Activated CD4-positive, alpha-beta T cell treated with anti-CD3 and anti-CD28 coated beads, Interleukin-2, amount 50 U/mL, for 16 hours (primary cell): ENCODE results near the gene TBC1D8B.
"Not testable (repeated sequence)": the region's sequence is repeated elsewhere in the genome, so short reads cannot be mapped to it uniquely, and the experiment has no call there.

Source experiments
- DNase-seq: peaks from one replicate; pipeline ENCODE4 v3.0.0-alpha.2; 2020

The TBC1D8B gene

DNA sequence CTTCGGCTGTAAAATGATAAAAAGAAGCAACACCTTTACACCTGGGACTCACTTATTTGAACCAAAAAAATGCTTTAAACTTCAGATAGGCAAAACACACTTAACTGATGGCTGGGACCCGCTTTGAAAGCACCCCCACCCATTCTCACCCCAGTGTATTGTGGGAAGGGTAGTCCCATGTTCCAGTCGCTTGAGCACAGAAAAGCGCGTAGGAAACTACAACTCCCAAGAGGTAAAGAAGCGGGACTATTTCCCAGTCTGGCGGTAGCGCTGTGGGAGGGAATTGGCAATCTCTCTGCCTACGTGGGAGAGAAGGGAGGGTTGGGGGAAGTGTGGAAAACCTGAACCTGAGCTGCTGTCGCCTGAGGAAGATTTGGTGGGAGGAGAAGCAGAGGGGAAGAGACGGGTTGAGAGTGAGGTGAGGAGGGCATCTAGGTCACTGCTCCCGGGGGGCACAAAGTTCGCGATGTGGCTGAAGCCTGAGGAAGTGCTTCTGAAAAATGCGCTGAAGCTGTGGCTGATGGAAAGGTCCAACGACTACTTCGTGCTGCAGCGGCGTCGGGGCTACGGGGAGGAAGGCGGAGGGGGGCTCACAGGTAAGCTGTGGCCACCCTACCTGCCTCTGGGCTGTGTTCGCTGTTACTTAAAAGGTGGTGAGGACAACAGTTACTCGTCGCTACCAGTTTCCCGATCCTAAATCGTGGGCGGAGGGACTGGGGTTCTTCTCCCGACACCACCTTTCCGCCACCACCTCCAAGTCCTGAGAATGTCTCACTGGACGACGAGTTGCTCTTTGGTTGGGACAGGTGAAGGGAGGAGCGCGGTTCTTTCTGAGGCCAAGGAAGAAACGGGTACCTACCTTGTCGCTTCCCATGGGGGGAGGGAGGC lies at the start of gene TBC1D8B:
Gene TBC1D8B, plus strand, starts transcription at position 286 of the 888 bp plus-strand sequence. Its CDS starts 181 bp downstream, at position 467.
- DNase-seq, result peak; percentile 38

GRCh38 chrX:106769288-106769687 lies 33.2 kb upstream of the TBC1D8B start:
- DNase-seq, result not testable (repeated sequence)

- no peak for DNase-seq
Measured at GRCh38 chrX:106774981-106775380, 27.5 kb upstream of the TBC1D8B start.

- no peak for DNase-seq
Measured at GRCh38 chrX:106780264-106780663, 22.2 kb upstream of the TBC1D8B start.

- no peak for DNase-seq
Measured at GRCh38 chrX:106780664-106781377, 21.7 kb upstream of the TBC1D8B start.

GRCh38 chrX:106783716-106784115 lies 18.8 kb upstream of the TBC1D8B start:
- DNase-seq, result no peak

GRCh38 chrX:106791495-106791894 lies 11.0 kb upstream of the TBC1D8B start:
- DNase-seq, result no peak

GRCh38 chrX:106802063-106802387 lies 448 bp upstream of the TBC1D8B start:
- no peak for DNase-seq

DNA sequence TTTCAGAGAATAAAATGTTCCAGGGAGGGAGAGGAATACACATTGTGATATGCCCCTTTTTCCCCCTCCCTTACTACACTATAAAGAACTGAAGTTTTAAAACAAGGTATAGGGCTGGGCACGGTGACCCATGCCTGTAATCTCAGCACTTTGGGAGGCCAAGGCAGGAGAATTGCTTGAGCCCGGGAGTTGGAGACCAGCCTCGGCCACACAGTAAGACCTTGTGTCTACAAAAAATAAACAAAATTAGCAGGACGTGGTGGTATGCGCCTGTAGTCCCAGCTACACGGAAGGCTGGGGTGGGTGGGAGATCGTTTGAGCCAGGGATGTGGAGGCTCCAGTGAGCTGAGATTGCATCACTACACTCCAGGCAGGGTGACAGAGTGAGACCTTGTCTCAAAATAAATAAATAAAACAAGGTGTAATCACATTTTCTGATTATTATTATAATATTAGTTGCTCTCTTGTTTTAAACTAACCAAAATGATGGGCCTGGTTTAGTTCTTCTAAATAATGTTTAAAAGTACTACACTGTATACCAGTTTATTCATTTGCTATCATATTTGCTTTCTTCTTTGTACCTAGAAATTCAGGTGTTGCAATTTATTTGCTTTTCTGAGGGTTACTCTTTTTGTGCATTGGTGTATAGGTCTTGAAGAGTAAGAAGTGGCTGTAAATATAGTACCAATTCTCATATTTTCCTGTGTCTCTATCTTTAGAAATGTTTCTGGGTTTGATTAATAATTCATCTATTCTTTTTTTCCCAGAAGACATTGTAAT lies 8.8 kb downstream of the TBC1D8B start:
- DNase-seq, result no peak

GRCh38 chrX:106812930-106813329 lies 10.5 kb downstream of the TBC1D8B start:
- DNase-seq, result not testable (repeated sequence)

DNA sequence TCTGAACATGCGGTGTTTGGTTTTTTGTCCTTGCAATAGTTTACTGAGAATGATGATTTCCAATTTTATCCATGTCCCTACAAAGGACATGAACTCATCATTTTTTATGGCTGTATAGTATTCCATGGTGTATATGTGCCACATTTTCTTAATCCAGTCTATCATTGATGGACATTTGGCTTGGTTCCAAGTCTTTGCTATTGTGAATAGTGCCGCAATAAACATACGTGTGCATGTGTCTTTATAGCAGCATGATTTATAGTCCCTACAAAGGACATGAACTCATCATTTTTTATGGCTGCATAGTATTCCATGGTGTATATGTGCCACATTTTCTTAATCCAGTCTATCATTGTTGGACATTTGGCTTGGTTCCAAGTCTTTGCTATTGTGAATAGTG lies 11.6 kb downstream of the TBC1D8B start:
- not testable (repeated sequence) for DNase-seq

- DNase-seq, result peak; percentile 28
Measured at GRCh38 chrX:106862972-106863688, 60.7 kb downstream of the TBC1D8B start.

DNA sequence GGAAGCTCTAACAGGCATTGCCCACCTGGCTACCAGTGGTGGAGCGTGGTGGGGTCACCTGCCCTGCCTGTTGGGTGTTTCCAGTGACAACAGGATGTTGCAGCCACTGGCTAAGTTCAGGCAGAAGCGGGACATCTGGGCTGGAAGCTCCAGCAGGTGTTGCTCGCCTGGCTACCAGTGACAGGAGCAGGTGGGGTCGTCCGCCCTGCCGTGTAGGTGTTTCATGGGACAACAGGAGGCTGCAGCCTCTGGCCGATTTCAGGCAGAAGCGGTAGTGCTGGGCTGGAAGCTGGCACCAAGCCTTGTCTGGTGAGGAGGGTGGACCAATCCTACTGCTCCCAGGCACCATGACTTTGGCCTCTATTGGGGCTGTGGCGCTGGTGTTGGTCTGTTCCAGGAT lies 61.2 kb downstream of the TBC1D8B start:
- no peak for DNase-seq

GRCh38 chrX:106872796-106873195 lies 70.3 kb downstream of the TBC1D8B start:
- DNase-seq, result not testable (repeated sequence)

GRCh38 chrX:106874075-106874474 lies 71.6 kb downstream of the TBC1D8B start:
- DNase-seq, result peak; percentile 35

GRCh38 chrX:106875151-106875550 lies 72.7 kb downstream of the TBC1D8B start:
- DNase-seq, result no peak

DNA sequence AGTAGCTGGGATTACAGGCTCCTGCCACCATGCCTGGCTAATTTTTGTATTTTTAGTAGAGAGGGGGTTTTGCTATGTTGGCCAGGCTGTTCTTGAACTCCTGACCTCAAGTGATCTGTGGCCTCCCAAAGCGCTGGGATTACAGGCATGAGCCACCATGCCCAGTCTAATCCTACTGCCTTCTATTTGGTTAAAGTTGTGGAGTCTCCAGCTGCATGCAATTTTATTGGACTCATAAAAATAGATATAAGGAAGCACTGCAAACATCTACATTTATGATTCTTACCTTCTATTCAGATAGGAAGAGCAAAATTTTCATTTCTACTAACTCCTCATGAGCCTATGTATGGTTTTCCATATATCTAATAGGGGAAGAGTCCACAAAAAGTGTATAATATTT lies 87.0 kb downstream of the TBC1D8B start:
- DNase-seq, result no peak

GRCh38 chrX:106891762-106892460 lies 89.4 kb downstream of the TBC1D8B start:
- no peak for DNase-seq

- peak; percentile 63 for DNase-seq
Measured at GRCh38 chrX:106894392-106894909, 92.0 kb downstream of the TBC1D8B start.

- DNase-seq, result no peak
Measured at GRCh38 chrX:106894978-106895452, 92.5 kb downstream of the TBC1D8B start.

DNA sequence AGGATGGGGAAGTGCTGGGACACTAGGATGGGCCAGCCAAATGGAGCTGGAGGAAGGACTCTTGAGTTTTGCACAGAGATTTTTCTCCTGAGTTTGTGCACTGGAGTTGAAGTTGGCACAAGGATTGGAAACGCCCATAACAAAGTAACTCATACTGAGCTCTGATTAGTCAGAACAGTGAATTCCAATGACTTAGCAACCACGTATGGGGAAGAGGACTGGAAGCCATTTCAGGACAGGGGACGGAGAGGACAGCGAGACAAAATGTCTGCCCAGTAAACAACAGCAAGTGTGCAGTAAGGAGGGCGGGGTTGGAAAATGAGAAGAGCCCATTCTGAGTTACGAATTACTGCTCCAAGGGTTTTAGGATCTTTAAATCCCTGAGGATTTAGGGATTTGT lies 94.8 kb downstream of the TBC1D8B start:
- no peak for DNase-seq

- peak; percentile 56 for DNase-seq
Measured at GRCh38 chrX:106898462-106898861, 96.0 kb downstream of the TBC1D8B start.
